H1 (cell line): ENCODE results near the gene FNDC1. TPM values are rescaled to one million over a fixed set of nuclear protein-coding genes. Genes with fewer than 3 reads are reported as not detected.
A peak's percentile ranks its signal among the peaks of the same experiment; 100 is the strongest.

Experiments
- ASH2L ChIP-seq: fragments of 200-600, 300-600 bp; sonication (generic); IDR thresholded peaks from one replicate; pipeline ENCODE4 v1.7.1; 2017; ENCODE audit warnings: low read length
- BCL11A ChIP-seq, 2 experiments: IDR thresholded peaks; one replicate each; pipeline ENCODE4 v1.6.1; 2011; ENCODE audit warnings: low read depth in 2 of 2, low read length in 2 of 2, mild to moderate bottlenecking in 2 of 2
- BRCA1 ChIP-seq: IDR thresholded peaks from 2 replicates; pipeline ENCODE4 v1.6.1; 2012; ENCODE audit warnings: low read depth, low read length, improper control_type of control experiment
- CBX5 ChIP-seq: fragments of 300-800, 300-1000 bp; sonication (generic); IDR thresholded peaks from 2 replicates; pipeline ENCODE4 v1.7.1; 2016; ENCODE audit warnings: antibody characterized with exemption, low read length, low read depth
- CEBPB ChIP-seq: IDR thresholded peaks from 2 replicates; pipeline ENCODE4 v1.6.1; 2012; ENCODE audit warnings: low read depth, low read length
- CHD2 ChIP-seq: IDR thresholded peaks from 2 replicates; pipeline ENCODE4 v1.6.1; 2012; ENCODE audit warnings: low read length, improper control_type of control experiment
- EP300 ChIP-seq, 2 experiments: IDR thresholded peaks; 1 replicate in 1 of 2; 2 replicates in 1 of 2; pipeline ENCODE4 v1.6.1; 2011 to 2012; ENCODE audit warnings: low read depth in 2 of 2, low read length in 2 of 2, mild to moderate bottlenecking in 2 of 2, borderline replicate concordance in 1 of 2, inconsistent platforms in 1 of 2, moderate library complexity in 1 of 2
- EZH2 ChIP-seq: fragments of 200-600 bp; sonication (generic); IDR thresholded peaks from 2 replicates; pipeline ENCODE4 v1.7.1; 2012; ENCODE audit warnings: low read depth, mild to moderate bottlenecking, moderate library complexity, low read length, inconsistent platforms; ENCODE audit not compliant: severe bottlenecking
- JUN ChIP-seq: IDR thresholded peaks from 2 replicates; pipeline ENCODE4 v1.6.1; 2011; ENCODE audit warnings: low read depth, mild to moderate bottlenecking, improper control_type of control experiment, low read length
- KDM4A ChIP-seq: IDR thresholded peaks from one replicate; pipeline ENCODE4 v1.7.1; 2012; ENCODE audit warnings: low read depth, mild to moderate bottlenecking, moderate library complexity, low read length, inconsistent platforms; ENCODE audit not compliant: severe bottlenecking
- KDM5A ChIP-seq: fragments of 200-600 bp; IDR thresholded peaks from 2 replicates; pipeline ENCODE4 v1.7.1; 2012; ENCODE audit warnings: mild to moderate bottlenecking, low read length, inconsistent platforms, mixed read lengths
- POU5F1 ChIP-seq: IDR thresholded peaks from 2 replicates; pipeline ENCODE4 v1.6.1; 2011; ENCODE audit warnings: low read depth, mild to moderate bottlenecking, low read length, moderate library complexity
- RAD21 ChIP-seq, 2 experiments: IDR thresholded peaks in 1 of 2; conservative IDR thresholded peaks in 1 of 2; 2 replicates each; pipeline ENCODE4 v1.6.1; 2011; ENCODE audit warnings: low read depth in 2 of 2, low read length in 2 of 2, improper control_type of control experiment in 1 of 2, inconsistent platforms in 1 of 2, mild to moderate bottlenecking in 1 of 2, moderate library complexity in 1 of 2
- RFX5 ChIP-seq: IDR thresholded peaks from 2 replicates; pipeline ENCODE4 v1.6.1; 2011; ENCODE audit warnings: low read depth, low read length, improper control_type of control experiment, borderline replicate concordance
- RXRA ChIP-seq: IDR thresholded peaks from 2 replicates; pipeline ENCODE4 v1.6.1; 2011; ENCODE audit warnings: low read depth, mild to moderate bottlenecking, low read length, moderate library complexity; ENCODE audit not compliant: insufficient read depth
- SAP30 ChIP-seq: fragments of 300-600 bp; sonication (generic); IDR thresholded peaks from 2 replicates; pipeline ENCODE4 v1.7.1; 2012; ENCODE audit warnings: low read length, moderate library complexity, mild to moderate bottlenecking, inconsistent platforms; ENCODE audit not compliant: insufficient read depth, insufficient replicate concordance
- SIRT6 ChIP-seq: IDR thresholded peaks from one replicate; pipeline ENCODE4 v1.7.1; 2012; ENCODE audit warnings: low read length, inconsistent platforms
- SP1 ChIP-seq: IDR thresholded peaks from 2 replicates; pipeline ENCODE4 v1.6.1; 2011; ENCODE audit warnings: low read depth, low read length
- SP4 ChIP-seq: IDR thresholded peaks from 2 replicates; pipeline ENCODE4 v1.6.1; 2012; ENCODE audit warnings: low read length, inconsistent platforms
- polyA plus RNA-seq, 7 experiments: library from polyadenylated mRNA; depleted of rRNA in 3 of 7; stranded (reverse) in 5 of 7; unstranded in 2 of 7; fragments of >200 nt in 5 of 7; fragments of 200-250 nt in 2 of 7; gene quantifications; 1 replicate in 5 of 7; 2 replicates in 1 of 7; 4 replicates in 1 of 7; pipeline versions ENCODE4 v1.2.1 to v1.2.3, GENCODE V29; 2011 to 2013; ENCODE audit warnings: missing spikeins in 2 of 7, mixed read lengths in 2 of 7
- total RNA-seq: library from RNA; stranded (reverse); fragmentation: NEBNext Ultra II Directional; extraction: Animal tissue kit (Norgen Biotek cat#: 25700); gene quantifications from 2 replicates; pipeline ENCODE4 v1.2.1, GENCODE V29; 2021
- TF ChIP-seq, protein P1 (sequence below): IDR thresholded peaks from 2 replicates; pipeline ENCODE4 v1.6.1; 2012; ENCODE audit warnings: inconsistent platforms
- TF ChIP-seq, protein P2 (sequence below): IDR thresholded peaks from 2 replicates; pipeline ENCODE4 v1.6.1; 2011; ENCODE audit warnings: low read depth, mild to moderate bottlenecking, low read length; ENCODE audit not compliant: insufficient read depth
- TF ChIP-seq, protein P3 (sequence below): IDR thresholded peaks from 2 replicates; pipeline ENCODE4 v1.6.1; 2012; ENCODE audit warnings: low read length, inconsistent platforms

The FNDC1 gene
- total and polyA plus RNA-seq, 2 of the 8 experiments (the other 6 are each of a cell fraction or from before 2014, with no cell fraction given) = 0.06 to 0.30 TPM

DNA sequence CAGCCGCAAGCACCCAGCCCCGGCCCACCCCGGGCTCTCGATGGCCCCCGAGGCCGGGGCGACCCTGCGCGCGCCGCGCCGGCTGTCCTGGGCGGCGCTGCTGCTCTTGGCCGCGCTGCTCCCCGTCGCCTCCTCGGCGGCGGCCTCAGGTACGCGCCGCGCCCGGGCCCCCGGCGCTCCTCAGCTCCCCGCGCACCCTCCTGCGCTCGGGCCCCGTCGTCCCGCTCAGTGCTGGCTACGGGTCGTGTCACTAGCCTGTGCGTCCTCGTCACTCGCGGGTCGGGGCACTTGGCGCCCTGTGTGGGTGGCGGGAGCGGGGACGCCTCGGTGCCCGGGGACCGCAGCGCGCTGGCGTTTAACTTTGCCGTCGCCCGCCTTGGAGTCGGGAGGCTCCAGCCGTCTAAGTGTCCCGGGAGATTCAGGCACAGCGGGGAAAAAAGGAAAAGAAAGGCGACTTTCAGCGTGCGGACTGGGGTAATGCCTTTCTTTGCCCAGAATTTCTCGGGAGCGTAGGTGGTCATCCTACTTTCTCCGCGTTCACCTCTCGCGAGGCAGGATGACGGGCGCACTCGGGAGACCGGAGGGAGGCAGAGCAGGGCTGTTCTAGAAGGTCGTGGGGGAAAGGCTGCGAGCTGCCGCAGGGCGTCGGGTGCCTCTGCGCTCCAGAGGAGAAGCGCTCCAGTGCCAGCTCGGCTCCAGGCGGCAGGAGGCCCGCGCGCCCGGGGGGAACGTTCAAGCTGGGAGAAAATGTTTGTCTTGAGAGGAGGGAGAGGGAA is 545 bp downstream of the FNDC1 start (continued):
- TF ChIP-seq, protein P1, sequence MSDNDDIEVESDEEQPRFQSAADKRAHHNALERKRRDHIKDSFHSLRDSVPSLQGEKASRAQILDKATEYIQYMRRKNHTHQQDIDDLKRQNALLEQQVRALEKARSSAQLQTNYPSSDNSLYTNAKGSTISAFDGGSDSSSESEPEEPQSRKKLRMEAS = no peak
- TF ChIP-seq, protein P2, sequence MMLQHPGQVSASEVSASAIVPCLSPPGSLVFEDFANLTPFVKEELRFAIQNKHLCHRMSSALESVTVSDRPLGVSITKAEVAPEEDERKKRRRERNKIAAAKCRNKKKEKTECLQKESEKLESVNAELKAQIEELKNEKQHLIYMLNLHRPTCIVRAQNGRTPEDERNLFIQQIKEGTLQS = no peak
- TF ChIP-seq EP300 (IDR thresholded peaks at IDR 0.05; ENCODE audit: borderline replicate concordance in 1 of 2, low read depth in 2 of 2, low read length in 2 of 2) = no peak
- TF ChIP-seq JUN = no peak
- TF ChIP-seq POU5F1 = no peak
- peak; percentile 86 for TF ChIP-seq EZH2
- TF ChIP-seq BRCA1 = peak; percentile 66
- no peak for TF ChIP-seq KDM5A
- no peak for TF ChIP-seq RFX5
- TF ChIP-seq SP1 = no peak
- TF ChIP-seq CBX5 = no peak
- TF ChIP-seq RAD21 (IDR thresholded peaks at IDR 0.05 in 1 of 2, conservative IDR thresholded peaks at IDR 0.05 in 1 of 2; ENCODE audit: low read depth in 2 of 2, low read length in 2 of 2) = no peak; a peak in 1 of 4 replicates
- TF ChIP-seq SIRT6 = no peak
- TF ChIP-seq SP4 = no peak
- no peak for TF ChIP-seq RXRA
- TF ChIP-seq SAP30 = no peak
- TF ChIP-seq CHD2 = peak; percentile 88
- peak; percentile 58 for TF ChIP-seq KDM4A
- no peak for TF ChIP-seq BCL11A (IDR thresholded peaks at IDR 0.05; ENCODE audit: low read depth in 2 of 2, low read length in 2 of 2)
- TF ChIP-seq, protein P3, sequence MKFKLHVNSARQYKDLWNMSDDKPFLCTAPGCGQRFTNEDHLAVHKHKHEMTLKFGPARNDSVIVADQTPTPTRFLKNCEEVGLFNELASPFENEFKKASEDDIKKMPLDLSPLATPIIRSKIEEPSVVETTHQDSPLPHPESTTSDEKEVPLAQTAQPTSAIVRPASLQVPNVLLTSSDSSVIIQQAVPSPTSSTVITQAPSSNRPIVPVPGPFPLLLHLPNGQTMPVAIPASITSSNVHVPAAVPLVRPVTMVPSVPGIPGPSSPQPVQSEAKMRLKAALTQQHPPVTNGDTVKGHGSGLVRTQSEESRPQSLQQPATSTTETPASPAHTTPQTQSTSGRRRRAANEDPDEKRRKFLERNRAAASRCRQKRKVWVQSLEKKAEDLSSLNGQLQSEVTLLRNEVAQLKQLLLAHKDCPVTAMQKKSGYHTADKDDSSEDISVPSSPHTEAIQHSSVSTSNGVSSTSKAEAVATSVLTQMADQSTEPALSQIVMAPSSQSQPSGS = no peak
- TF ChIP-seq CEBPB = no peak
- TF ChIP-seq ASH2L = peak; percentile 81
